GM23338 (cell line): Measurements from ENCODE around the gene HSPA12B. TPM values are rescaled to one million over a fixed set of nuclear protein-coding genes. Genes with fewer than 3 reads are reported as not detected.

Experiments used
- ATAC-seq: fragments of 200-7000 bp; cut with Tn5 transposase; 3 replicates; pipeline ENCODE4 v1.9.1; 2020
- DNase-seq: peaks from one replicate; pipeline ENCODE4 v3.0.0-alpha.2; 2015; ENCODE audit warnings: low spot score
- H2AFZ ChIP-seq: fragments of 200-600 bp; sonication (generic); 2 replicates; pipeline ENCODE4 v1.8.0; 2016; ENCODE audit warnings: antibody characterized with exemption, mild to moderate bottlenecking, moderate library complexity
- H3F3A ChIP-seq: fragments of 200-600 bp; sonication (generic); replicated peaks from 2 replicates; pipeline ENCODE4 v1.8.0; 2017; ENCODE audit warnings: antibody characterized with exemption, mixed run types, low read depth
- H3K27ac ChIP-seq: fragments of 200-600 bp; sonication (generic); 2 replicates; pipeline ENCODE4 v1.6.1; 2016; ENCODE audit warnings: low read depth
- H3K27me3 ChIP-seq: fragments of 200-600 bp; sonication (generic); 2 replicates; pipeline ENCODE4 v1.8.0; 2016; ENCODE audit warnings: mild to moderate bottlenecking, mixed run types, moderate library complexity; ENCODE audit not compliant: insufficient read depth
- H3K36me3 ChIP-seq: fragments of 200-600 bp; sonication (generic); 2 replicates; pipeline ENCODE4 v1.8.0; 2016; ENCODE audit warnings: mild to moderate bottlenecking; ENCODE audit not compliant: insufficient read depth
- H3K4me1 ChIP-seq: fragments of 200-600 bp; sonication (generic); 2 replicates; pipeline ENCODE4 v1.8.0; 2016; ENCODE audit warnings: mild to moderate bottlenecking, moderate library complexity; ENCODE audit not compliant: insufficient read depth
- H3K4me2 ChIP-seq: fragments of 200-600 bp; sonication (generic); 2 replicates; pipeline ENCODE4 v1.7.1; 2017; ENCODE audit warnings: mixed run types
- H3K4me3 ChIP-seq: fragments of 200-600 bp; sonication (generic); 2 replicates; pipeline ENCODE4 v1.6.1; 2016; ENCODE audit warnings: mixed run types
- H3K79me2 ChIP-seq: fragments of 200-600 bp; sonication (generic); replicated peaks from 2 replicates; pipeline ENCODE4 v1.8.0; 2017; ENCODE audit warnings: mild to moderate bottlenecking; ENCODE audit not compliant: insufficient read depth
- H3K9me2 ChIP-seq: fragments of 200-600 bp; sonication (generic); 2 replicates; pipeline ENCODE4 v1.8.0; 2017; ENCODE audit not compliant: insufficient read depth
- H4K20me1 ChIP-seq: fragments of 200-600 bp; sonication (generic); replicated peaks from 2 replicates; pipeline ENCODE4 v1.8.0; 2017; ENCODE audit warnings: mild to moderate bottlenecking; ENCODE audit not compliant: insufficient read depth
- H3K27ac Mint-ChIP-seq: 2 replicates; pipeline ENCODE4 v1.8.0; 2020; ENCODE audit warnings: inconsistent platforms, mild to moderate bottlenecking, moderate library complexity, mixed read lengths
- H3K27me3 Mint-ChIP-seq: 3 replicates; pipeline ENCODE4 v1.8.0; 2022; ENCODE audit warnings: low read depth, mild to moderate bottlenecking, moderate library complexity, mixed read lengths, inconsistent platforms; ENCODE audit not compliant: insufficient read depth, poor library complexity
- H3K36me3 Mint-ChIP-seq: 3 replicates; pipeline ENCODE4 v1.8.0; 2021; ENCODE audit warnings: low read depth, mild to moderate bottlenecking, inconsistent platforms, moderate library complexity, mixed read lengths
- H3K4me1 Mint-ChIP-seq: 3 replicates; pipeline ENCODE4 v1.8.0; 2020; ENCODE audit warnings: mild to moderate bottlenecking, inconsistent platforms, mixed read lengths
- H3K4me3 Mint-ChIP-seq: 3 replicates; pipeline ENCODE4 v1.8.0; 2021; ENCODE audit warnings: moderate library complexity, mild to moderate bottlenecking, inconsistent platforms, mixed read lengths
- H3K9me3 Mint-ChIP-seq: 3 replicates; pipeline ENCODE4 v1.8.0; 2020; ENCODE audit warnings: moderate library complexity, mild to moderate bottlenecking, inconsistent platforms, mixed read lengths
- CREB1 ChIP-seq: fragments of 250-450 bp; sonication (Bioruptor Pico); IDR thresholded peaks from 2 replicates; pipeline ENCODE4 v1.5.0; 2020; ENCODE audit warnings: low read depth, mild to moderate bottlenecking, moderate library complexity
- CTCF ChIP-seq, 2 experiments: fragments of 200-600 bp in 1 of 2; sonication (generic) in 1 of 2; conservative IDR thresholded peaks; 2 replicates each; pipeline versions ENCODE4 v1.5.1 to v1.6.1; 2016 to 2017; ENCODE audit warnings: antibody characterized with exemption in 2 of 2, low read depth in 2 of 2, mild to moderate bottlenecking in 2 of 2, moderate library complexity in 1 of 2
- ETS1 ChIP-seq: IDR thresholded peaks from 2 replicates; pipeline ENCODE4 v1.6.1; 2016; ENCODE audit warnings: antibody characterized with exemption
- EZH2 ChIP-seq: fragments of 200-600 bp; sonication (generic); IDR thresholded peaks from one replicate; pipeline ENCODE4 v1.8.0; 2017; ENCODE audit warnings: antibody characterized with exemption, mild to moderate bottlenecking, low read depth; ENCODE audit not compliant: unreplicated experiment
- EZH2phosphoT487 ChIP-seq: fragments of 200-600 bp; sonication (generic); IDR thresholded peaks from one replicate; pipeline ENCODE4 v1.8.1; 2018; ENCODE audit warnings: antibody characterized with exemption; ENCODE audit not compliant: unreplicated experiment
- JUNB ChIP-seq: IDR thresholded peaks from one replicate; pipeline ENCODE4 v1.6.1; 2016; ENCODE audit warnings: antibody characterized with exemption; ENCODE audit not compliant: unreplicated experiment
- NANOG ChIP-seq: IDR thresholded peaks from 2 replicates; pipeline ENCODE4 v1.6.1; 2016; ENCODE audit warnings: antibody characterized with exemption, borderline replicate concordance
- POLR2AphosphoS5 ChIP-seq: IDR thresholded peaks from 2 replicates; pipeline ENCODE4 v1.6.1; 2016; ENCODE audit warnings: antibody characterized with exemption, low read depth
- STAT1 ChIP-seq: IDR thresholded peaks from one replicate; pipeline ENCODE4 v1.6.1; 2016; ENCODE audit warnings: antibody characterized with exemption; ENCODE audit not compliant: unreplicated experiment
- ZNF114 ChIP-seq: fragments of 250-450 bp; sonication (Bioruptor Pico); IDR thresholded peaks from 2 replicates; pipeline ENCODE4 v1.5.0; 2020; ENCODE audit warnings: mild to moderate bottlenecking, moderate library complexity
- ZNF331 ChIP-seq: fragments of 250-450 bp; sonication (Bioruptor Pico); IDR thresholded peaks from 2 replicates; pipeline ENCODE4 v1.5.0; 2020; ENCODE audit warnings: low read depth, mild to moderate bottlenecking, moderate library complexity
- ZNF462 ChIP-seq: fragments of 250-450 bp; sonication (Bioruptor Pico); IDR thresholded peaks from 2 replicates; pipeline ENCODE4 v1.5.0; 2020; ENCODE audit warnings: mild to moderate bottlenecking, moderate library complexity
- polyA plus RNA-seq: library from polyadenylated mRNA; unstranded; fragments of >200 nt; fragmentation: Nextera tagmentation; extraction: Ambion mirVana; gene quantifications from 2 replicates; pipeline ENCODE4 v1.2.1, GENCODE V29; 2016
- total RNA-seq: library from RNA; depleted of rRNA; stranded (reverse); fragments of >200 nt; shearing (Covaris generic); gene quantifications from 2 replicates; pipeline ENCODE4 v1.2.3, GENCODE V29; 2014

The HSPA12B gene
- total and polyA plus RNA-seq, 2 experiments from 2014 or later: 2.8 to 6.5 TPM

GRCh38 chr20:3704087-3704486 is 28.4 kb upstream of the HSPA12B start:
- DNase-seq (no peak), ATAC-seq (no peak)
- no peaks in the 10 kb centered on the region for H3K4me1 ChIP-seq
- Mint-ChIP-seq H3K4me3 (no peak overlapping the region), H3K36me3 (no peaks in the 10 kb centered on the region), H3K9me3 (no peaks in the 10 kb centered on the region), H3K4me1 (no peaks in the 10 kb centered on the region), H3K27me3 (peaks cover 7% of the 10 kb centered on the region), H3K27ac (no peak overlapping the region)
- TF ChIP-seq NANOG: no peak
- TF ChIP-seq ETS1: no peak
- no peak for TF ChIP-seq POLR2AphosphoS5
- TF ChIP-seq CREB1: no peak
- no peak for TF ChIP-seq CTCF (conservative IDR thresholded peaks at IDR 0.05; ENCODE audit: low read depth in 2 of 2)
- TF ChIP-seq STAT1: no peak
- TF ChIP-seq ZNF462 (CRISPR knock-in tag): no peak
- no peak for TF ChIP-seq EZH2phosphoT487
- no peak for TF ChIP-seq ZNF114 (CRISPR knock-in tag)
- TF ChIP-seq EZH2: no peak
- TF ChIP-seq ZNF331: no peak
- no peak for TF ChIP-seq JUNB
- H3F3A ChIP-seq: no peaks in the 10 kb centered on the region
- no peak overlapping the region for H3K4me2 ChIP-seq
- no peaks in the 10 kb centered on the region for H3K9me2 ChIP-seq
- H3K4me3 ChIP-seq: no peak overlapping the region
- H3K27ac ChIP-seq: no peak overlapping the region
- no peaks in the 10 kb centered on the region for H3K27me3 ChIP-seq
- H3K79me2 ChIP-seq: no peaks in the 10 kb centered on the region
- no peaks in the 10 kb centered on the region for H4K20me1 ChIP-seq
- H2AFZ ChIP-seq: no peak overlapping the region
- H3K36me3 ChIP-seq: no peaks in the 10 kb centered on the region
